Measurements from ENCODE around the gene NFAM1. TPM values are rescaled to one million over a fixed set of nuclear protein-coding genes. Genes with fewer than 3 reads are reported as not detected.

Gene NFAM1
- total RNA-seq, 6 donors from 2014 or later: 8.7 to 36.7 (median 15.9) TPM

- TF ChIP-seq POLR2A (IDR thresholded peaks at IDR 0.05) (no peak), EP300 (IDR thresholded peaks at IDR 0.05) (no peak), POLR2AphosphoS5 (IDR thresholded peaks at IDR 0.05) (no peak), CTCF (IDR thresholded peaks at IDR 0.05) (no peak)
- H3K9me3 ChIP-seq: no peaks in the 10 kb centered on the region
- H3K4me3 ChIP-seq: no peak overlapping the region
- H3K36me3 ChIP-seq: no peaks in the 10 kb centered on the region
- peaks cover 0 to 3% (median 0%) of the 10 kb centered on the region in 4 donors for H3K27me3 ChIP-seq
- peaks cover 0 to 24% (median 2%) of the 10 kb centered on the region in 4 donors for H3K4me1 ChIP-seq
- no peak overlapping the region for H3K27ac ChIP-seq
- no peak for DNase-seq
- ATAC-seq (ENCODE audit: low FRiP score in 2 of 2): no peak
- 35 to 42% methylated on average over 2 to 26 of the region's 26 CpGs for WGBS, 2 donors
Observed at GRCh38 chr22:42340829-42341383, 91.3 kb downstream of the NFAM1 start.

GRCh38 chr22:42340150-42340549 lies 92.1 kb downstream of the NFAM1 start:
- DNase-seq (no peak), ATAC-seq (ENCODE audit: low FRiP score in 2 of 2) (no peak)
- H3K27me3 ChIP-seq: peaks cover 0 to 3% (median 0%) of the 10 kb centered on the region in 4 donors
- H3K27ac ChIP-seq: no peak overlapping the region
- H3K4me3 ChIP-seq: no peak overlapping the region
- TF ChIP-seq POLR2A (IDR thresholded peaks at IDR 0.05) (no peak), POLR2AphosphoS5 (IDR thresholded peaks at IDR 0.05) (no peak)
- H3K9me3 ChIP-seq: no peaks in the 10 kb centered on the region
- H3K36me3 ChIP-seq: no peaks in the 10 kb centered on the region
- peaks cover 0 to 24% (median 2%) of the 10 kb centered on the region in 4 donors for H3K4me1 ChIP-seq
- WGBS, 2 donors: 100% methylated on average over 3 of the region's 3 CpGs

- Histone ChIP-seq H3K9me3 (no peaks in the 10 kb centered on the region), H3K4me1 (peaks cover 0 to 15% (median 1%) of the 10 kb centered on the region in 4 donors), H3K27ac (no peak overlapping the region), H3K27me3 (peaks cover 0 to 3% (median 0%) of the 10 kb centered on the region in 4 donors), H3K4me3 (no peak overlapping the region), H3K36me3 (no peaks in the 10 kb centered on the region)
- DNase-seq (no peak), ATAC-seq (ENCODE audit: low FRiP score in 2 of 2) (no peak)
- no peak for TF ChIP-seq POLR2AphosphoS5 (IDR thresholded peaks at IDR 0.05)
- no peak for TF ChIP-seq EP300 (IDR thresholded peaks at IDR 0.05)
- no peak for TF ChIP-seq CTCF (IDR thresholded peaks at IDR 0.05)
- TF ChIP-seq POLR2A (IDR thresholded peaks at IDR 0.05): no peak
- 79 to 88% methylated on average over 21 of the region's 21 CpGs for WGBS, 2 donors
Observed at GRCh38 chr22:42338479-42338878, 93.7 kb downstream of the NFAM1 start.

- Histone ChIP-seq H3K27me3 (no peaks in the 10 kb centered on the region), H3K27ac (no peak overlapping the region), H3K4me1 (peaks cover 0 to 8% (median 0%) of the 10 kb centered on the region in 4 donors), H3K9me3 (no peaks in the 10 kb centered on the region), H3K36me3 (no peaks in the 10 kb centered on the region), H3K4me3 (no peak overlapping the region)
- TF ChIP-seq POLR2AphosphoS5 (IDR thresholded peaks at IDR 0.05) (no peak), POLR2A (IDR thresholded peaks at IDR 0.05) (no peak), CTCF (IDR thresholded peaks at IDR 0.05) (no peak), EP300 (IDR thresholded peaks at IDR 0.05) (no peak)
- ATAC-seq (ENCODE audit: low FRiP score in 2 of 2): no peak
- DNase-seq: no peak
Observed at GRCh38 chr22:42337356-42337755, 94.8 kb downstream of the NFAM1 start.

GRCh38 chr22:42336527-42337227 lies 95.5 kb downstream of the NFAM1 start:
- H3K4me3 ChIP-seq: no peak overlapping the region
- no peak overlapping the region for H3K27ac ChIP-seq
- H3K27me3 ChIP-seq: no peaks in the 10 kb centered on the region
- no peak for TF ChIP-seq POLR2A (IDR thresholded peaks at IDR 0.05)
- no peak for TF ChIP-seq POLR2AphosphoS5 (IDR thresholded peaks at IDR 0.05)
- no peak for TF ChIP-seq EP300 (IDR thresholded peaks at IDR 0.05)
- no peak for TF ChIP-seq CTCF (IDR thresholded peaks at IDR 0.05)
- DNase-seq: no peak
- no peaks in the 10 kb centered on the region for H3K9me3 ChIP-seq
- no peaks in the 10 kb centered on the region for H3K36me3 ChIP-seq
- WGBS, 2 donors: 80 to 91% methylated on average over 9 to 11 of the region's 11 CpGs
- peaks cover 0 to 8% (median 0%) of the 10 kb centered on the region in 4 donors for H3K4me1 ChIP-seq
- ATAC-seq (ENCODE audit: low FRiP score in 2 of 2): no peak
